Activated CD4-positive, CD25-positive, alpha-beta regulatory T cell treated with anti-CD3 and anti-CD28 coated beads, Interleukin-2, amount 50 U/mL, for 72 hours (primary cell): ENCODE results near the gene PPT1.

Experiments
- DNase-seq: peaks from one replicate; pipeline ENCODE4 v3.0.0; 2021

PPT1 gene

DNA sequence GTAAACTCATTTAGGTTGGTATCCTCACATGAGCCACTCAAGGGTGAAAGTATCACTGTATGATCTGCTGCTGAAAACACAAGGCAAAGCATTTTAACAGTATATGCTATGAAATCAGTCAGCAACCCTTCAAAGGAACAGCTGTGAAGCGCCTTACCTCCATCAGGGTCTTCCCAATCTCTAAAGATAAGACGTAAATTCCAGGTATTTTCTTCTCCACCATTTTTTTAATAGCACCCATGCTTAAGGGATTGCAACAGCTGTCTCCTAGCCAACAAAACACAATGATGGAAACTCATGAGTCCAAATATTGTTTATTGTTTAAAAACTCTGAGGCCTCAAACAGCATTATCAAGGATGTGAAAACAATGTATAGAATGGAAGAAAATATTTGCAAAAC lies 4.8 kb downstream of the PPT1 start:
- no peak for DNase-seq

- DNase-seq: no peak
Measured at GRCh38 chr1:40090652-40091355, 6.2 kb downstream of the PPT1 start.

DNA sequence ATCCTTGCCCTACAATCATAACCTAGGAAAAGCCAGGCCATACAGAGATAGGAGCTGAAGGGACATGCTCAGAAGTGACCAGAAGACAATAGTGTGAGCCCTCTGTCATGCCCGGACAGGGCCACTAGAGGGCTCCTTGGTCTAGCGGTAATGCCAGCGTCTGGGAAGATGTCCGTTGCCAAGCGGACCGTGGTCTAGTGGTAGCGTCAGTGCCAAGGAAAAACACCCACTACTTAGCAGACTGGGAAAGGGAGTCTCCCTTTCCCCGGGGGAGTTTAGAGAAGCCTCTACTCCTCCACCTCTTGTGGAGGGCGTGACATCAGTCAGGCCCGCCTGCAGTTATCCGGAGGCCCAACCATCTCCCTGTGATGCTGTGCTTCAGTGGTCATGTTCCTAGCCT lies 12.3 kb downstream of the PPT1 start:
- peak; percentile 57 for DNase-seq

GRCh38 chr1:40081871-40082270 lies 15.2 kb downstream of the PPT1 start:
- DNase-seq: no peak

- no peak for DNase-seq
Measured at GRCh38 chr1:40079774-40080400, 17.2 kb downstream of the PPT1 start.

DNA sequence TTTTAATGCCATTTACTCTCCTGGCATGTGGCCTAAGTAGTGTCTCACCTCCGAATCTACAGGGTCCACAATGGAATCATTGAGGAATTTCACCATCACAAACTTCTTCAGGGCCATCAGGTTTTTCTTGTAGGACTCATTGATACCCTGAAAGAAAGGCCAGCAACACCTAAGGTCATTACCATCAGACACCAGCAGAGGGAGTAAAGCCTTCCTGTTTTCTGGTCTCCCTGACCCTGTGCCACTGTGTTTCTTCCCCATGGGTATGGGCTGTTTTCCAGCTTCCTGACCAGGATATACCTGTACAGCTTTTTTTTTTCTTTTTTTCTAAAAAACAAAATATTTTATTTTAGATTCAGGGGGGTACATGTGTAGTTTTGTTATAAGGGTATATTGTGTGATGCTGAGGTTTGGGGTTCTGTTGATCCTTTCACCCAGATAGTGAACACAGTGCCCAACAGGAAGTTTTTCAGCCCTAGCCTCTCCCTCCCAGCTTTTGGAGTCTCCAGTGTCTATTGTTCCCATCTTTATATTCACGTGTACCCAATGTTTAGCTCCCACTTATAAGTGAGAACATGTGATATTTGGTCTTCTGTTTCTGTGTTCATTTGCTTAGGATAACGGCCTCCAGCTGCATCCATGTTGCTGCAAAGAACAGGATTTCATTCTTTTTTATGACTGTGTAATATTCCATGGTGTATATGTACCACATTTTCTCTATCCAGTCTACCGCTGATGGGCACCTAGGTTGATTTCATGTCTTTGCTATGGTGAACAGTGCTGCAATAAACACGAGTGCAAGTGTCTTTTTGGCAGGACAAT lies 18.3 kb downstream of the PPT1 start:
- DNase-seq: no peak

DNA sequence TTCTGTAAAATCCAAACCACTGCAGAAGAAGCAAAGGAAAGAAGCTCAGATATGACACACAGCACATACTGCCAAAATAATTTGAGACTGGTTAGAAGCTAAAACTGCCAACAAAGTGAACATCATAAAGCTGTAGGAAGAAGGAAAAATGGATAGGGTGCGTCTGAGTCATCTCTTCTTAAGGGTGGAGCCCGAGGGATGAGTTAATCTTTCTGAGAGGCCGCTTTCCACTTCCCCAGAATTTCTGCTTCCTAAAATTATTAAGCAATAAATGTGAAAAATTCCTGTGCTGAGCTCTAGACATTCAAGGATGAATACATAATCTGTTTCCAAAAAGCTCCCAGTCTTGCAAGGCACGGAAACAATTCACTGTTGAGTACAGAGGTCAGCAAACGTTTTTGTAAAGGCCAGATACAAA lies 20.1 kb downstream of the PPT1 start:
- DNase-seq: no peak

- no peak for DNase-seq
Measured at GRCh38 chr1:40075266-40075665, 21.8 kb downstream of the PPT1 start.

GRCh38 chr1:40073062-40073461 lies 24.0 kb downstream of the PPT1 start:
- no peak for DNase-seq

GRCh38 chr1:40072142-40072541 lies 24.9 kb downstream of the PPT1 start:
- no peak for DNase-seq

DNA sequence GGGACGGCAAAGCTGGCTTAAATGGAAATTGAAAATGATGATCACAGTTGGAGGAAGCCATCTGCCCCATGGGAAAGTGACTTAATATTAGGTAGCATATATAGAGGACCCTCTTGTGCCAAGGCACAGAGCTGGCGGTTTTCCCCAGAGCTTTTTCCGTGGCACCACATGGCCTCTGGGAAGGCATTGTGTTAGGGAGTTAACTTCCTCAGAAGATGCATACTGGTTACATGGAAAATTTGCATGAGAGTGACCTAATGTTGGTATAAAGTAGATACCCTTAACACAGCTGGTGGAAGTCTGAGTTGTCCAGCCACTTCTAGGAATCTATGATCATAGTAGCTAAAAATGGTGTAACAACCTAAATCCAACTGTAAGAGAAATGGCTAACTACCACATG lies 29.2 kb downstream of the PPT1 start:
- no peak for DNase-seq

GRCh38 chr1:40067023-40067422 lies 30.0 kb downstream of the PPT1 start:
- DNase-seq: no peak

GRCh38 chr1:40064797-40065499 lies 32.1 kb downstream of the PPT1 start:
- no peak for DNase-seq

GRCh38 chr1:40059960-40060750 lies 36.9 kb downstream of the PPT1 start:
- DNase-seq: no peak

- DNase-seq: no peak
Measured at GRCh38 chr1:40059338-40059959, 37.6 kb downstream of the PPT1 start.

- no peak for DNase-seq
Measured at GRCh38 chr1:40058453-40059337, 38.4 kb downstream of the PPT1 start.

DNA sequence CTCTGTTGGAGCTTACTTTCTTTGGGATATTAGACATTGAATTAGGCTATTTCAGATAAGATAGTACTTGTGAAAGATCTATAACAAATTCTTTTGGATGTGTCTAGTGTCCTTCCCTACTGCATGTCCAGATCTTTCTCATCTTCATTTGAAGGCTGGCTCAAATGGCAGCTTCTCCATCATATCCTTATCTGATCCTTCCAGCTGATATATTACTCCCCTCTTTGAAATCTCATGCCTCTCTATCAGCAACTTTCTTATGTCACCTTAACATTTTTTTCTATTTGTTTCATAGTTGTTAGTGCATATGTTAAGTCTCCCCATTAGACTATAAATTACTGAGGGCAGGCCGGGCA lies 39.0 kb downstream of the PPT1 start:
- no peak for DNase-seq

DNA sequence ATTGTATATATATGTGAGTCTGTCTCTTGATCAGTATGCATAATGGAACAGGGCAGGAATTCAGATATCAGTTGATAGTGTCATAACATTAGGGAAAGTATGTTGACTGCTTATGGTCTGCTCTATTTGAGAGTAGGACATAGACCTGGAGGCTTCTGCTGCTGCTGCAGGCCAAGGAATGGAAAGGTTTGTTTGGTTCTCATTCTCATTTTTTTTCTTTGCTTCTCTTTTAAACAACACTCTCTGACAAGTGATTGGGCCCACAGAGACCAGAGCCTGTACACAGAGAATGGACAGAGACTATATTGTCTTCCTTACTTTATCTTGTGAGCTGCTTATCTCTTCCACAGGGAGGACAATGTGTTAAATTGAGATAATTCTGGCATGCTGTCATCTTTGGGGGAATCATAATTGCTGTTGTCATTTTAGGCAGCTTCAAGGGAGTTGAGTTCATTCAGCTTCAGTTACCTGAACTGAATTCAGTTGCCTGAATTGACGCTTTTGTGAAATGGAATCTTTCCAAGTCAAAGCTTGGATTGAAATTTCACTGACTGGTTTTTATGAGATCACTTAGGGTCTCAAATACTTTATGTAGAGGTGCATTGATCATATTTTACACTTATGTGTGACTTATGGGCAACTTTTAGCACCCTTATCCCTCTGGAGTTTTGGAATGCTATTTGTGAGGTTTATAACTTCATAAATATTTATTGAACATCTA lies 39.6 kb downstream of the PPT1 start:
- no peak for DNase-seq

- no peak for DNase-seq
Measured at GRCh38 chr1:40056519-40057309, 40.3 kb downstream of the PPT1 start.
